T-helper 2 cell treated with Interferon-gamma antibody and Interleukin-4, amounts not matched to agents 100 ng/mL and 5 ng/mL, for 36 hours (primary cell): ENCODE results near the gene KRTAP20-4. TPM values are rescaled to one million over a fixed set of nuclear protein-coding genes. Genes with fewer than 3 reads are reported as not detected.

ENCODE experiments used
- intact Hi-C: fragments of 100-400 bp; cut with micrococcal nuclease; formaldehyde crosslinking; loops from one replicate; pipeline ENCODE4 v1.15.1; 2023
- total RNA-seq: library from RNA; stranded (reverse); gene quantifications from 2 replicates; pipeline ENCODE4 v1.2.3, GENCODE V29; 2022

KRTAP20-4 gene
- total RNA-seq, result not detected in 2 replicates

GRCh38 chr21:30620522-30620921 lies at the start of gene KRTAP20-4:
KRTAP20-4 (plus strand) TSS chr21:30620627.
- intact Hi-C loops, result no loop called here

GRCh38 chr21:30577766-30578165 lies 42.7 kb upstream of the KRTAP20-4 start:
- intact Hi-C loops, result no loop called here

- intact Hi-C loops, result no loop called here
These were observed 41.1 kb upstream of the KRTAP20-4 start for GRCh38 chr21:30579346-30579745.

- intact Hi-C loops, result no loop called here
These were observed 40.3 kb upstream of the KRTAP20-4 start for GRCh38 chr21:30580132-30580531.

GRCh38 chr21:30582870-30583269 lies 37.6 kb upstream of the KRTAP20-4 start:
- intact Hi-C loops, result no loop called here

GRCh38 chr21:30590297-30590696 lies 30.1 kb upstream of the KRTAP20-4 start, which contains the start of gene KRTAP22-2:
KRTAP22-2 (minus strand) TSS chr21:30590397.
- intact Hi-C loops, result no loop called here

- intact Hi-C loops, result no loop called here
These were observed 28.3 kb upstream of the KRTAP20-4 start, which contains the start of gene KRTAP6-3 for GRCh38 chr21:30592140-30592539. KRTAP6-3 (plus strand) TSS chr21:30592440; CDS start chr21:30592446, 6 bp downstream.

GRCh38 chr21:30598802-30599201 lies 21.6 kb upstream of the KRTAP20-4 start, which contains the start of gene KRTAP6-2:
KRTAP6-2 (minus strand) TSS chr21:30598902; CDS start chr21:30598874, 28 bp downstream.
- intact Hi-C loops, result no loop called here

GRCh38 chr21:30600787-30601186 lies 19.6 kb upstream of the KRTAP20-4 start, which contains the start of gene KRTAP22-1:
KRTAP22-1 (plus strand) TSS chr21:30601087.
- intact Hi-C loops, result no loop called here

GRCh38 chr21:30605968-30606367 lies 14.5 kb upstream of the KRTAP20-4 start:
- intact Hi-C loops, result no loop called here

GRCh38 chr21:30612132-30612531 lies 8.3 kb upstream of the KRTAP20-4 start:
- intact Hi-C loops, result no loop called here

GRCh38 chr21:30613836-30614235 lies 6.6 kb upstream of the KRTAP20-4 start, which contains the start of gene KRTAP6-1:
KRTAP6-1 (minus strand) TSS chr21:30613930; CDS start chr21:30613904, 26 bp downstream.
- intact Hi-C loops, result no loop called here

GRCh38 chr21:30615199-30615598 lies 5.2 kb upstream of the KRTAP20-4 start:
- intact Hi-C loops, result no loop called here

- intact Hi-C loops, result no loop called here
These were observed 4.3 kb upstream of the KRTAP20-4 start, which contains the start of gene KRTAP20-1 for GRCh38 chr21:30616125-30616524. KRTAP20-1 (plus strand) TSS chr21:30616425; CDS start chr21:30616455, 30 bp downstream.

GRCh38 chr21:30620080-30620479 lies 347 bp upstream of the KRTAP20-4 start:
- intact Hi-C loops, result no loop called here

GRCh38 chr21:30623362-30623761 lies 2.9 kb downstream of the KRTAP20-4 start:
- intact Hi-C loops, result no loop called here

- intact Hi-C loops, result no loop called here
These were observed 5.2 kb downstream of the KRTAP20-4 start for GRCh38 chr21:30625449-30626165.

- intact Hi-C loops, result no loop called here
These were observed 7.7 kb downstream of the KRTAP20-4 start for GRCh38 chr21:30628109-30628508.

- intact Hi-C loops, result no loop called here
These were observed 8.8 kb downstream of the KRTAP20-4 start for GRCh38 chr21:30629200-30629599.

- intact Hi-C loops, result no loop called here
These were observed 14.5 kb downstream of the KRTAP20-4 start, which contains the start of gene KRTAP20-2 for GRCh38 chr21:30634906-30635305. KRTAP20-2 (plus strand) TSS chr21:30635206; CDS start chr21:30635264, 58 bp downstream.

GRCh38 chr21:30638686-30639085 lies 18.3 kb downstream of the KRTAP20-4 start:
- intact Hi-C loops, result no loop called here

GRCh38 chr21:30642564-30642963 lies 22.1 kb downstream of the KRTAP20-4 start, which contains the start of gene KRTAP20-3:
KRTAP20-3 (plus strand) TSS chr21:30642864.
- intact Hi-C loops, result no loop called here
